TTC549 (cell line): ENCODE data around the gene SEL1L3.

Experiments used
- FAIRE-seq: peaks from 2 replicates; lab custom pipeline; 2012; peaks lifted over from hg19 to GRCh38; lab: Jason Lieb, UNC

SEL1L3 gene

GRCh38 chr4:25847329-25847728, 15.5 kb downstream of the SEL1L3 start:
- no peak for FAIRE-seq

- no peak for FAIRE-seq
These were observed 16.7 kb downstream of the SEL1L3 start for GRCh38 chr4:25845841-25846653.

GRCh38 chr4:25844961-25845712, 17.7 kb downstream of the SEL1L3 start:
- no peak for FAIRE-seq

GRCh38 chr4:25843340-25844097, 19.3 kb downstream of the SEL1L3 start:
- no peak for FAIRE-seq

- FAIRE-seq, result no peak
These were observed 20.5 kb downstream of the SEL1L3 start for GRCh38 chr4:25842229-25842845.

GRCh38 chr4:25839687-25840086, 23.1 kb downstream of the SEL1L3 start:
- no peak for FAIRE-seq

- no peak for FAIRE-seq
These were observed 23.6 kb downstream of the SEL1L3 start for GRCh38 chr4:25839233-25839632.

- FAIRE-seq, result no peak
These were observed 24.3 kb downstream of the SEL1L3 start for GRCh38 chr4:25838526-25838925.

- no peak for FAIRE-seq
These were observed 25.7 kb downstream of the SEL1L3 start for GRCh38 chr4:25837107-25837506.

GRCh38 chr4:25835384-25835783, 27.4 kb downstream of the SEL1L3 start:
- FAIRE-seq, result no peak

GRCh38 chr4:25834411-25835107, 28.2 kb downstream of the SEL1L3 start:
- no peak for FAIRE-seq

- no peak for FAIRE-seq
These were observed 32.2 kb downstream of the SEL1L3 start for GRCh38 chr4:25830548-25830947.

- no peak for FAIRE-seq
These were observed 34.9 kb downstream of the SEL1L3 start for GRCh38 chr4:25827897-25828296.

- FAIRE-seq, result no peak
These were observed 35.4 kb downstream of the SEL1L3 start for GRCh38 chr4:25827373-25827772.

GRCh38 chr4:25826074-25826752, 36.6 kb downstream of the SEL1L3 start:
- FAIRE-seq, result no peak

- no peak for FAIRE-seq
These were observed 39.2 kb downstream of the SEL1L3 start for GRCh38 chr4:25823632-25824031.

GRCh38 chr4:25821899-25822298, 40.9 kb downstream of the SEL1L3 start:
- no peak for FAIRE-seq

- FAIRE-seq, result no peak
These were observed 41.5 kb downstream of the SEL1L3 start for GRCh38 chr4:25821267-25821666.

- no peak for FAIRE-seq
These were observed 43.9 kb downstream of the SEL1L3 start for GRCh38 chr4:25818876-25819275.

GRCh38 chr4:25818371-25818871, 44.4 kb downstream of the SEL1L3 start:
- FAIRE-seq, result no peak
